Measurements from ENCODE around the gene USP3. TPM values are rescaled to one million over a fixed set of nuclear protein-coding genes. Genes with fewer than 3 reads are reported as not detected.

Gene USP3
- total and polyA plus RNA-seq, 10 donors: 29.5 to 136 (median 95.0) TPM

DNA sequence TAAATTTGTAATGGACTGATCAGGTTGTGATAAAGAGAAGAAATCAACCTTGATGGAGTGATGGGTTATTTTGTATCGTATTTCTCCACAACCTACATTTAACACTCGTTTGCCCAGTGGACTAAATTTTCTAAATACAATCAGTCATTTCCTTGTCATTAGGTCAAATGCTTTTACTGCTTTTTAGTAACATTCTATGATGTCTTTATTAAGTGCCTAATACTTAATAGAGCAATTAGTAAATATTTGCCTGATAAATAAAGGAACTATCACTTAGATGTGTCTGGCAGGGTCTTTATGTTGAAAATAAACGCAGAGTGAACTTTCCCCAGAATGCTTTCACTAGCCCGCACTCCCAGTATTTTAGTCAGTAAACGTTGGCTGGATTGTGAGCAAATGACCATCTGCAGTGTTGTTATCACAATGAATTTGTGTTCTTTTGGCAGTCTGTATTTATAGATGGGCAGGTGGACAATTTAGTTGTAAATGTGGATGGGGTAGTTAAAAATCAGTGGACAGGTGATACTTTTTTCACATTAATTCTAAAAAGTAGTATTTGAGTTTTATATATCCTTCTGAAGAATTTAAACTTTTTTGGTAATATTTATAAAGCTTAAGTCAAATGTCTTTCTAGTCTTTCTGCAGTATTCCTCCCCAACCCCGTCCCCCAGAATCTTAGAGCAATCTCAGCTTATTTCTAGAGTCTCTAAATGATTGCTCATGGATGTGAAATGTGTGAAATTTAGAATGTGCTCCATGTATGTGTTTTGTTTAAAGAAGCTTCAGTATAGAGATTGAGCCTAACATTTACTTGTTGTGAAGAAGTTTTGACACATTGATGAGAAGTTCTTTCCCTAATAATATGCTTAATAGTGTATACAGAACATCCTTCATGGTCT is 4.9 kb downstream of the USP3 start:
- intact Hi-C loops (cut with DNase I; ENCODE audit: low total_unique reads): no loop called here
- Histone ChIP-seq H3K9me3 (no peaks in the 10 kb centered on the region), H3K4me3 (no peak overlapping the region), H3K27me3 (replicated peaks in 1 of 7) (no peaks in the 10 kb centered on the region), H3K4me1 (peaks cover 58 to 88% (median 87%) of the 10 kb centered on the region in 6 donors), H3K27ac (peak overlapping the region in 6 of 8 donors; percentile 9 to 100 (median 30)), H3K36me3 (no peaks in the 10 kb centered on the region)
- 74 to 85% (median 80%) methylated on average over 6 of the region's 6 CpGs for WGBS, 5 donors
- no peak for DNase-seq
- TF ChIP-seq POLR2AphosphoS5 (IDR thresholded peaks at IDR 0.05) (no peak), POLR2A (IDR thresholded peaks at IDR 0.05) (no peak)
- TF ChIP-seq, protein P1, sequence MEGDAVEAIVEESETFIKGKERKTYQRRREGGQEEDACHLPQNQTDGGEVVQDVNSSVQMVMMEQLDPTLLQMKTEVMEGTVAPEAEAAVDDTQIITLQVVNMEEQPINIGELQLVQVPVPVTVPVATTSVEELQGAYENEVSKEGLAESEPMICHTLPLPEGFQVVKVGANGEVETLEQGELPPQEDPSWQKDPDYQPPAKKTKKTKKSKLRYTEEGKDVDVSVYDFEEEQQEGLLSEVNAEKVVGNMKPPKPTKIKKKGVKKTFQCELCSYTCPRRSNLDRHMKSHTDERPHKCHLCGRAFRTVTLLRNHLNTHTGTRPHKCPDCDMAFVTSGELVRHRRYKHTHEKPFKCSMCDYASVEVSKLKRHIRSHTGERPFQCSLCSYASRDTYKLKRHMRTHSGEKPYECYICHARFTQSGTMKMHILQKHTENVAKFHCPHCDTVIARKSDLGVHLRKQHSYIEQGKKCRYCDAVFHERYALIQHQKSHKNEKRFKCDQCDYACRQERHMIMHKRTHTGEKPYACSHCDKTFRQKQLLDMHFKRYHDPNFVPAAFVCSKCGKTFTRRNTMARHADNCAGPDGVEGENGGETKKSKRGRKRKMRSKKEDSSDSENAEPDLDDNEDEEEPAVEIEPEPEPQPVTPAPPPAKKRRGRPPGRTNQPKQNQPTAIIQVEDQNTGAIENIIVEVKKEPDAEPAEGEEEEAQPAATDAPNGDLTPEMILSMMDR (IDR thresholded peaks at IDR 0.05 in 8 of 11, conservative IDR thresholded peaks at IDR 0.05 in 3 of 11): no peak

- H3K4me3 ChIP-seq: no peak overlapping the region
- no peak for DNase-seq
- intact Hi-C loops (cut with DNase I; ENCODE audit: low total_unique reads): no loop called here
- H3K27ac ChIP-seq: peak overlapping the region in 5 of 8 donors; percentile 6 to 100 (median 31)
- WGBS, 5 donors: 30 to 41% (median 33%) methylated on average over 5 of the region's 5 CpGs
- no peaks in the 10 kb centered on the region for H3K27me3 ChIP-seq (replicated peaks in 1 of 7)
- H3K9me3 ChIP-seq: no peaks in the 10 kb centered on the region
- peaks cover 67 to 97% (median 95%) of the 10 kb centered on the region in 6 donors for H3K4me1 ChIP-seq
- TF ChIP-seq POLR2A (IDR thresholded peaks at IDR 0.05) (no peak), POLR2AphosphoS5 (IDR thresholded peaks at IDR 0.05) (no peak)
- TF ChIP-seq, protein P1 (IDR thresholded peaks at IDR 0.05 in 8 of 11, conservative IDR thresholded peaks at IDR 0.05 in 3 of 11): no peak
- H3K36me3 ChIP-seq: no peaks in the 10 kb centered on the region
Observed at GRCh38 chr15:63509955-63510940, 5.9 kb downstream of the USP3 start.

DNA sequence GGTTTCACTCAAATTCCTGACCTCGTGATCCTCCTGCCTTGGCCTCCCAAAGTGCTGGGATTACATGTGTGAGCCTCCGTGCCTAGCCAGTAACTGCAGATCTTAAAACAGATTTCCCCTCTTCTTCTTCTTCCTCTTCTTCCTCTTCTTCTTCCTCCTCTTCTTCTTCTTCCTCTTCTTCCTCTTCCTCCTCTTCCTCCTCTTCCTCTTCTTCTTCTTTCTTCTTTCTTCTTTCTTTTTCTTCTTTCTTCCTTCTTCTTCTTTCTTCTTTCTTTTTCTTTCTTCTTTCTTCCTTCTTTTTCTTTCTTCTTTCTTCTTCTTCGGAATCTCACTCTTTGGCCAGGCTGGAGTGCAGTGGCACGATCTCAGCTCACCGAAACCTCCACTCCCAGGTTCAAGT is 7.8 kb downstream of the USP3 start:
- Histone ChIP-seq H3K27ac (peak overlapping the region in 3 of 8 donors; percentile 11 to 47 (median 22)), H3K4me1 (peaks cover 77 to 100% (median 99%) of the 10 kb centered on the region in 6 donors), H3K27me3 (replicated peaks in 1 of 7) (no peaks in the 10 kb centered on the region), H3K4me3 (no peak overlapping the region), H3K9me3 (no peaks in the 10 kb centered on the region), H3K36me3 (no peaks in the 10 kb centered on the region)
- WGBS, 5 donors: 65 to 92% (median 71%) methylated on average over 5 of the region's 5 CpGs
- TF ChIP-seq, protein P1 (IDR thresholded peaks at IDR 0.05 in 8 of 11, conservative IDR thresholded peaks at IDR 0.05 in 3 of 11): no peak
- TF ChIP-seq POLR2AphosphoS5 (IDR thresholded peaks at IDR 0.05): no peak
- no peak for DNase-seq
- intact Hi-C loops (cut with DNase I; ENCODE audit: low total_unique reads): no loop called here
